ENCODE measurements around the gene MATCAP1.

The MATCAP1 gene

GRCh38 chr16:67191411-67191994, 7.7 kb upstream of the MATCAP1 start:
- DNase-seq (ENCODE audit: low spot score) = no peak

DNA sequence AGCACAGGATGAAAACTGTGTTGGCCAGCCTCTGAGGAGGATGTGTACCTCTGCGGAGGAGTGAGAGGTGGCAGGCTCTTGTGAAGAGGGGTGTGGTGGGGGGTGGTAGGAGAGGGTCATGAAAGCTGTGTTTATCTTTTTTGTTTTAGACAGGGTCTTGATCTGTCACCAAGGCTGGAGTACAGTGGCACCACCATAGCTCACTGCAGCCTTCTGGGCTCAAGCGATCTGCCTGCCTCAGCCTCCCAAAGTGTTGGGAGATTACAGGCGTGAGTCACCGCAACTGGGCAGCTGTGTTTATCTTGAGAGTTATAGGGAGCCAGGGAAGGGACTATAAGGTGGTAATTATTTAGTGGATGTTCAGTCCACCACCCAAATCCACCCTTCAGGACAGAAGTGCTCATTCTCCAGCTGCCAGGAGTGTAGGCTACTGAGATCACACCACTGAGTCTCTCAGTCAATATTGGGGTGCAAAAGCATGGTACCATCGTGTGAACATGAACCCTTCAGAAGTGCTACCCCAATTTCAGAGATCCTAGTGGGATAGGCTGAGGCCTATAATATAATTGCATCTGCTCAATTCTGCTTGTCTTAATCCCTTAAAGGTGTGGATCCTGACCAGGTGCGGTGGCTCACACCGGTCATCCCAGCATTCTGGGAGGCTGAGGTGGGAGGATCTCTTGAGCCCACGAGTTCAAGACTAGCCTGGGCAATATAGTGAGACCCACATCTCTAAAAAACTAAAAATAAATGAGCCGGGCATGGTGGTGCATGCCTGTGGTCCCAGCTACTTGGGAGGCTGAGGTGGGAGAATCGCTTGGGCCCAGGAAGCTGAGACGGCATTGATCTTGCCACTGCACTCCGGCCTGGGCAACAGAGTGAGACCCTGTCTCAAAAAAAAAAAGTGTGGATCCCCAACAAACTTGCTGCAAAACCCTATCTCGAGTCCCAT, 7.0 kb upstream of the MATCAP1 start:
- DNase-seq (ENCODE audit: low spot score) = no peak

- no peak for DNase-seq (ENCODE audit: low spot score)
These were observed 6.3 kb upstream of the MATCAP1 start, which contains the start of gene EXOC3L1 for GRCh38 chr16:67190041-67190440. EXOC3L1 (minus strand) TSS chr16:67190136; CDS start chr16:67189676, 460 bp downstream.

DNA sequence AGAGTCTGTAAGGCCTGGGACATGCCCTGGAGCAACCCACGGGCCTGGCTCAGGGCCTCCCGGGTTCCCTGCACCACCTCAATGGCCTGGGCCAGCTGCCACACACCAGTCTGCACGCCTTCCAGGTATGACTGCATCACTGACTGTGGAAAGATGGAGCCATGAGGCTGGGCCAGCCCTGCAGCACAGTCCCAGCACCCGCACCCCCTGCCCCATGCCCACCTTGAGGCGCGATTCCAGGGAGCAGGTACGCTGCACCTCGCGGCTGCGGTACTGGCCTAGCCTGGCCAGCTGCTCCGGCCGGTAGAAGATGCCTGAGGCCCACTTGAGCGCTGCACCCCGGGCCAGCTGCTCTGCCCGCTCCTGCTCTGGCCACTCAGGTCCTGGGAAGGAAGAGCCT, 5.0 kb upstream of the MATCAP1 start:
- no peak for DNase-seq (ENCODE audit: low spot score)

DNA sequence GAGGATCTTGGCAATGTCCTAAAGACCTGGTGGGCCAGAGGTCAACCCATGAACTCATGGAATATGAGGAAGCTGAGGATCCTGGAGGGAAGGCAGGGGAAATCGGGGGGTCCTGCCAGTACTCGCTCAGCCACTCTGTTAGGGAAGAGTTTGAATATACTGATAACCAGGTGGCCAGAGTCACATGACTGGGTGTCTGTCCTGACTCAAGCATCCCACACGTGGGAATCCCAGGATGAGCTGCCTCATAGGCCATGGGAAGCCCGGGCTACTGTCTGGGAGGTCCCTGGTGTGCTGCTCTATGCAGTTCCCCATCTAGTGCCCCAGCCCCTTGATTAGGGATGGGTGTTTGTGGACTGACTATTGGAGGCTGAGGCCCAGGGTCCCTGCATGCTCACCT, 4.6 kb upstream of the MATCAP1 start:
- no peak for DNase-seq (ENCODE audit: low spot score)

GRCh38 chr16:67187175-67187890, 3.6 kb upstream of the MATCAP1 start:
- DNase-seq (ENCODE audit: low spot score) = no peak

DNA sequence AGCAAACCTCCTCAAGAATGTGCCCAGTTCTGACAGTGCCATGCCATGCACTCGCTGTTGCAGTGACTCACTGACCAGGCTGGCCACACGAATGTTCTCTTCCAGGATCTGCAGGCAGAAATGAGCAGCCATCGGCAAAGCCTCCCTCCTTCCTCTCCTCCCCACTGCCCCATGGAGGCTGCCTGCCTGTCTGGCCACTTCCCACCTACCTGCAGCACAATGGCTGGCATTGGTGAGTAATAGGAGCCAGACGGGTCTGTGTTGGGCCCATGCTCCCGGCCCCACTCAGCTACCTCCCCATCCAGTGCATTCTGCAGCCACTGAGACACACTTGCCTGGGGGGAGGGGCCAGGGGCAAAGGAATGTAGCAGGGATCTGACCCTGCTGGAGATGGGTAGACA, 2.8 kb upstream of the MATCAP1 start:
- DNase-seq (ENCODE audit: low spot score) = no peak

- DNase-seq (ENCODE audit: low spot score) = no peak
These were observed 1.9 kb upstream of the MATCAP1 start for GRCh38 chr16:67185651-67186134.

DNA sequence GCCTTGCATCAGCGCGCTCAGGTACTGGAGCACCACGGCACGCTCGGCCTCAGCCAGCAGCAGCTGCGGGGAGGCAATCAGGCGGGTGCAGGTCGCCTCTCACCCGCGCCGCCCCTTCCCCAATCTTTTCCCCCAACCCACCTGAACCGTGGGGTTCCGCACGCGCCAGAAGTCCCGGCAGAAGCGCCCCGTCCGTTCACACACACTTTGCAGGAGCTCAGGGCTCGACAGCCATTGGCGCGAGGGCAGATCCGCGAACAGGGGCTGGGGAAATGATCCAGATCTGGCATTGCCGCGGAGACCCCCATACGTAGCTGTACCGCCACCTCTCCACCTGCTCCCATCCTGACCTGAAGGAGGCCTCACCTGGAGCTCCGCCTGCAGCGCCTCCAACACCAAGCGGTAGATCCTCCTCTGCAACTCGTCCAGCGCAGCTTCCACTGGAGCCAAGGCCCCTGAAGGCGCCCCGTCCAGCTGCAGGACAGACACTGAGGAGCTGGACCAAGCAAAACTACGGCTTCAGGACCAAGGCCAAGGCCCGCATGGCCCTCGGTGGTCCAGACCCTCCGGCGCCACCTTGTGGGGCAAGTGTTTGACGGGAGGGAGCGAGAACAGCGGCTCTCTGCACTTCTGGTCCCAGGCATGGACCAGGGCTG, 1.4 kb upstream of the MATCAP1 start:
- peak; percentile 83 for DNase-seq (ENCODE audit: low spot score)

DNA sequence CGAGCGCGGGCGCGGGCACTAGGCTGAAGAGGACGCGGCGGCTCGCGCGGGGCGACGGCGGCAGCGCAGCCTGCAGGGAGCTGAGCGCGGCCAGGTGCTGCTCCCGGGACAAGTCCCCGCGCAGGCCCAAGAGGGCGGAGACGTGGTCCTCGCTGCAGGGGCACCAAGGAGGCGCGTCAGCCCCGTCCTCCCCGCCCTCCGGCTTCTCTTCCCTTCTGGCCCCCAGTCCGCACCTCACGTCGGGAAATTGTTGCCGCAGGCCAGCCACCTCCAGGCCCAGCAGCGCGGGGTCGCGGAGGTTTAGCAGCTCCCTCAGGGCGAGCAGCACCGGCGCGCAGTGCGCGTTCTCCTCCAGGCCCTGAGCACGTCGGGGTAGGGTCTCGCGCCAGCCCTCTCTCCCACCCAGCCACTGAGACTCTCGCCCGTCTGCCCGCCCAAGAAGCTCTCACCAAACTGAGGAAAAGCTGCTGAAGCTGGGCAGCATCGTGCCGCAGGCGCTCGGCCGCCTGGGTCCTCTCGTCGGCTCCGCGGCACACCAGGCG, 761 bp upstream of the MATCAP1 start:
- DNase-seq (ENCODE audit: low spot score) = no peak

DNA sequence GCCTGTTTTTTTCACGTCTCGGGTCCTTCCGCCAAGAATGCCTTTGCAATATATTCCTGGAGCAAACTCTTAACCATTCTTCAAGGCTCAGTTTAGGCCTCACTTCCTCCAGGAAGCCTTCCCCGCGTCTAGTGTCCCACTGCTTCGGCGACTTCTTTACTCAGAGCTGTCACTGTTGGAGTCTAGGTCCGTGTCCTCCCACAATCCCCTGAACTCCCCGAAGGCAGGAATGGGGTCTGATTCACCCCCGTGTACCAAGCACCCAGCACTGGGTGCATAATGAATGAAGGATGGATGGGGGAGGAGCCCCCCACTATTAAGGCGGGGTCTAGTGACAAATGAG, 508 bp downstream of the MATCAP1 start:
- DNase-seq (ENCODE audit: low spot score) = no peak

- no peak for DNase-seq (ENCODE audit: low spot score)
These were observed 1.5 kb downstream of the MATCAP1 start for GRCh38 chr16:67182288-67182687.

- no peak for DNase-seq (ENCODE audit: low spot score)
These were observed 2.4 kb downstream of the MATCAP1 start for GRCh38 chr16:67181346-67181745.

DNA sequence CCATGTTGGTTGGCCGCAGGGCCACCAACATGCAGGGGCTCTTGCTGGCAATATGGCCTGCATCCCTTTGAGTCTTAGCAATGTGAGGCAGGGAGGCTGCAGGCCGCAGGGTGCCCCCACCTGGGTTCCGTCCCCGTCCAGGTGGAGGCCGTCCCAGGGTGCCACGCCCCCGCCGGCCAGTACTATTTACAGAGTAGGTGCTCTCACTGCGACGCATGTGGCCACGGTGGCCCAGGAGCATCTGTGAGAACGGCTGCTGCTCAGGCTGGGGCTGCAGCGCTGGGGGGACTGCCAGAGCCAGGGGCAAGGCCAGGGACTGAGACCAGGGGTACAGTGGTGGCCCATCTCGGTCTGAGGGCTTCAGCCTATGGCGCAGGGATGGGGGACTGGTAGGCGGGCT, 3.6 kb downstream of the MATCAP1 start:
- DNase-seq (ENCODE audit: low spot score) = no peak

GRCh38 chr16:67179421-67180080, 4.2 kb downstream of the MATCAP1 start:
- no peak for DNase-seq (ENCODE audit: low spot score)

- peak; percentile 70 for DNase-seq (ENCODE audit: low spot score)
These were observed 5.7 kb downstream of the MATCAP1 start for GRCh38 chr16:67177743-67178699.

GRCh38 chr16:67176662-67177061, 7.1 kb downstream of the MATCAP1 start:
- no peak for DNase-seq (ENCODE audit: low spot score)

DNA sequence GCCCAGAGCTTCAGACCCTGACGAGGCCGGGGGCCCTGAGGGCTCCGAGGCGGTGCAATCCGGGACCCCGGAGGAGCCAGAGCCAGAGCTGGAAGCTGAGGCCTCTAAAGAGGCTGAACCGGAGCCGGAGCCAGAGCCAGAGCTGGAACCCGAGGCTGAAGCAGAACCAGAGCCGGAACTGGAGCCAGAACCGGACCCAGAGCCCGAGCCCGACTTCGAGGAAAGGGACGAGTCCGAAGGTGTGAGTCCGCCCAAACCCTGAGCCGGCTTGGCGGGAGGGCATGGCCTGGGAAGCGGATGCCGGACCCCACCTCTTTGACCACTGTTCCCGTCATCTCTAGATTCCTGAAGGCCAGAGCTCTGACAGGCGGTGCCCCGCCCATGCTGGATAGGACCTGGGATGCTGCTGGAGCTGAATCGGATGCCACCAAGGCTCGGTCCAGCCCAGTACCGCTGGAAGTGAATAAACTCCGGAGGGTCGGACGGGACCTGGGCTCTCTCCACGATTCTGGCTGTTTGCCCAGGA, 9.0 kb downstream of the MATCAP1 start:
- DNase-seq (ENCODE audit: low spot score) = no peak

- DNase-seq (ENCODE audit: low spot score) = peak; percentile 72
These were observed 9.7 kb downstream of the MATCAP1 start for GRCh38 chr16:67173808-67174705.

Data from CD4-positive, alpha-beta T cell treated with Interleukin-2 at 100 ng/mL for 4 hours (primary cell).